ENCODE results near the gene DNPEP. TPM values are rescaled to one million over a fixed set of nuclear protein-coding genes. Genes with fewer than 3 reads are reported as not detected.

The DNPEP gene
- total and polyA plus RNA-seq, 2 of the 4 experiments (the other 2 are of a cell fraction): 74.2 to 89.4 TPM

- H3K4me1 ChIP-seq (ENCODE audit: control insufficient read depth, insufficient read depth, low read length): peaks cover 14% of the 10 kb centered on the region
- intact Hi-C loops (cut with micrococcal nuclease): no loop called here
- H3K9ac ChIP-seq (ENCODE audit: low read depth, low read length): no peak overlapping the region
- ChIA-PET CTCF (interaction anchor here (0.7 kb wide), 1 partner anchor 1509 kb away, joined by 3 read pairs; no protein-coding TSS in a partner anchor), POLR2A (ENCODE audit: unreplicated experiment) (no interaction called here)
- no peak overlapping the region for H3K23ac ChIP-seq (ENCODE audit: low read depth, low read length)
- dilution Hi-C loops (cut with HindIII; ENCODE audit: low sequenced_read_pairs, unreplicated experiment): no loop called here
- no peak overlapping the region for H3K4me2 ChIP-seq (ENCODE audit: low read depth, low read length)
- H3K14ac ChIP-seq (replicated peaks; ENCODE audit: low read depth, low read length): no peak overlapping the region
- peaks cover 4% of the 10 kb centered on the region; the same call in 1 of the 2 replicates for H3K27me3 ChIP-seq (ENCODE audit: control insufficient read depth, insufficient read depth, low read length)
- no peak for TF ChIP-seq MXI1 (IDR thresholded peaks at IDR 0.05; ENCODE audit: borderline replicate concordance, low read depth, low read length)
- no peak for TF ChIP-seq USF2 (IDR thresholded peaks at IDR 0.05; ENCODE audit: low read depth, low read length)
- no peak for TF ChIP-seq SMC3 (IDR thresholded peaks at IDR 0.05; ENCODE audit: low read depth, low read length)
- TF ChIP-seq, protein P1, sequence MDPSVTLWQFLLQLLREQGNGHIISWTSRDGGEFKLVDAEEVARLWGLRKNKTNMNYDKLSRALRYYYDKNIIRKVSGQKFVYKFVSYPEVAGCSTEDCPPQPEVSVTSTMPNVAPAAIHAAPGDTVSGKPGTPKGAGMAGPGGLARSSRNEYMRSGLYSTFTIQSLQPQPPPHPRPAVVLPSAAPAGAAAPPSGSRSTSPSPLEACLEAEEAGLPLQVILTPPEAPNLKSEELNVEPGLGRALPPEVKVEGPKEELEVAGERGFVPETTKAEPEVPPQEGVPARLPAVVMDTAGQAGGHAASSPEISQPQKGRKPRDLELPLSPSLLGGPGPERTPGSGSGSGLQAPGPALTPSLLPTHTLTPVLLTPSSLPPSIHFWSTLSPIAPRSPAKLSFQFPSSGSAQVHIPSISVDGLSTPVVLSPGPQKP (IDR thresholded peaks at IDR 0.05; ENCODE audit: borderline replicate concordance, low read depth, low read length): no peak
- no peak for TF ChIP-seq MAZ (IDR thresholded peaks at IDR 0.05; ENCODE audit: borderline replicate concordance, low read depth, low read length)
- no peak for TF ChIP-seq CEBPB (IDR thresholded peaks at IDR 0.05; ENCODE audit: low read depth, low read length)
- no peak for TF ChIP-seq RFX5 (IDR thresholded peaks at IDR 0.05; ENCODE audit: low read depth, low read length)
- TF ChIP-seq RCOR1 (IDR thresholded peaks at IDR 0.05; ENCODE audit: insufficient replicate concordance, low read length): no peak
- TF ChIP-seq BHLHE40 (IDR thresholded peaks at IDR 0.05; ENCODE audit: low read depth, low read length): no peak
- TF ChIP-seq, protein P2, sequence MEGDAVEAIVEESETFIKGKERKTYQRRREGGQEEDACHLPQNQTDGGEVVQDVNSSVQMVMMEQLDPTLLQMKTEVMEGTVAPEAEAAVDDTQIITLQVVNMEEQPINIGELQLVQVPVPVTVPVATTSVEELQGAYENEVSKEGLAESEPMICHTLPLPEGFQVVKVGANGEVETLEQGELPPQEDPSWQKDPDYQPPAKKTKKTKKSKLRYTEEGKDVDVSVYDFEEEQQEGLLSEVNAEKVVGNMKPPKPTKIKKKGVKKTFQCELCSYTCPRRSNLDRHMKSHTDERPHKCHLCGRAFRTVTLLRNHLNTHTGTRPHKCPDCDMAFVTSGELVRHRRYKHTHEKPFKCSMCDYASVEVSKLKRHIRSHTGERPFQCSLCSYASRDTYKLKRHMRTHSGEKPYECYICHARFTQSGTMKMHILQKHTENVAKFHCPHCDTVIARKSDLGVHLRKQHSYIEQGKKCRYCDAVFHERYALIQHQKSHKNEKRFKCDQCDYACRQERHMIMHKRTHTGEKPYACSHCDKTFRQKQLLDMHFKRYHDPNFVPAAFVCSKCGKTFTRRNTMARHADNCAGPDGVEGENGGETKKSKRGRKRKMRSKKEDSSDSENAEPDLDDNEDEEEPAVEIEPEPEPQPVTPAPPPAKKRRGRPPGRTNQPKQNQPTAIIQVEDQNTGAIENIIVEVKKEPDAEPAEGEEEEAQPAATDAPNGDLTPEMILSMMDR (conservative IDR thresholded peaks at IDR 0.05; ENCODE audit: low read depth, low read length): no peak
- no peak for TF ChIP-seq RAD21 (IDR thresholded peaks at IDR 0.05; ENCODE audit: low read length)
- TF ChIP-seq FOS (IDR thresholded peaks at IDR 0.05; ENCODE audit: low read depth, low read length): no peak
- no peak for TF ChIP-seq MAFK (IDR thresholded peaks at IDR 0.05; ENCODE audit: low read depth, low read length)
- no peak for TF ChIP-seq POLR2A (IDR thresholded peaks at IDR 0.05; ENCODE audit: low read depth, low read length)
- TF ChIP-seq CHD1 (IDR thresholded peaks at IDR 0.05; ENCODE audit: low read depth, low read length): no peak
- no peak for TF ChIP-seq NFE2L2 (IDR thresholded peaks at IDR 0.05; ENCODE audit: low read depth, low read length)
- peaks cover 3% of the 10 kb centered on the region; the same call in 1 of the 2 replicates for H4K20me1 ChIP-seq (ENCODE audit: insufficient read depth, low read length)
- H3K4ac ChIP-seq (ENCODE audit: low read depth, low read length): no peak overlapping the region
- no peak overlapping the region for H4K5ac ChIP-seq (ENCODE audit: low read depth, low read length)
- H3K27ac ChIP-seq (ENCODE audit: insufficient read depth, low read length): no peak overlapping the region
- ATAC-seq (ENCODE audit: low read depth) (no peak), DNase-seq (no peak)
- H2BK120ac ChIP-seq (ENCODE audit: low read depth, low read length): no peak overlapping the region
- H3K56ac ChIP-seq (ENCODE audit: extremely low read depth, insufficient read depth, low read length): no peak overlapping the region
- H2BK20ac ChIP-seq (ENCODE audit: low read depth, low read length): no peak overlapping the region
- H3K36me3 ChIP-seq (ENCODE audit: control insufficient read depth, insufficient read depth, low read length): no peaks in the 10 kb centered on the region
- no peak overlapping the region for H3K4me3 ChIP-seq (ENCODE audit: insufficient read depth, low read depth, low read length)
- no peaks in the 10 kb centered on the region for H3K79me1 ChIP-seq (ENCODE audit: low read depth in 1 of 2, low read length in 2 of 2)
- BruUV-seq (replicated peaks): no TSS peak
- no peak overlapping the region for H2AFZ ChIP-seq (replicated peaks; ENCODE audit: low read length, poor library complexity)
- no peak overlapping the region for H2AK9ac ChIP-seq (replicated peaks; ENCODE audit: low read depth, low read length, poor library complexity)
- no peak overlapping the region for H2BK15ac ChIP-seq (ENCODE audit: low read depth, low read length)
- H4K91ac ChIP-seq (ENCODE audit: insufficient read depth, low read depth, low read length): no peak overlapping the region
- H2AK5ac ChIP-seq (ENCODE audit: low read depth, low read length): no peak overlapping the region
- no peaks in the 10 kb centered on the region for H3K9me3 ChIP-seq (ENCODE audit: control insufficient read depth, insufficient read depth, low read length)
- no peak overlapping the region for H3K18ac ChIP-seq (ENCODE audit: low read depth, low read length)
- 83% methylated on average over 7 of the region's 17 CpGs; no CpG with 5 or more reads in 1 of the 2 experiments for WGBS, 2 experiments (ENCODE audit: extremely low coverage in 2 of 2, insufficient read length in 1 of 2)
- in situ Hi-C loops (cut with MboI; ENCODE audit: low sequenced_read_pairs): no loop called here
- no peak overlapping the region for H4K8ac ChIP-seq (ENCODE audit: low read depth in 2 of 2, low read length in 2 of 2)
- no peak overlapping the region for H2BK5ac ChIP-seq (ENCODE audit: low read depth, low read length, poor library complexity, severe bottlenecking)
- H3K9me1 ChIP-seq (ENCODE audit: insufficient read depth, low read length): peaks cover 11% of the 10 kb centered on the region
Measured at GRCh38 chr2:219421323-219421722, 33.6 kb upstream of the DNPEP start.

All from IMR-90 (cell line).